HCT116 (cell line): ENCODE measurements around the gene CT45A3. TPM values are rescaled to one million over a fixed set of nuclear protein-coding genes. Genes with fewer than 3 reads are reported as not detected.
"Not testable (repeated sequence)": the region's sequence is repeated elsewhere in the genome, so short reads cannot be mapped to it uniquely, and the experiment has no call there.

Source experiments
- ATAC-seq: fragments of 200-7000 bp; cut with Tn5 transposase; 2 replicates; pipeline ENCODE4 v1.9.1; 2020; ENCODE audit warnings: mild to moderate bottlenecking, moderate library complexity
- BruUV-seq: library from RNA; stranded (reverse); fragments of 400-500 nt; replicated peaks from 2 replicates; lab custom pipeline; 2021; lab: Mats Ljungman, UMichigan
- CTCF ChIA-PET: fragments of 300-600 bp; sonication (Branson Sonifier 250); formaldehyde crosslinking; loops from one replicate; lab custom pipeline; 2021; ENCODE audit warnings: antibody characterized with exemption; lab: Charles Lee
- POLR2A ChIA-PET: fragments of 300-600, 350-600 bp; sonication (Branson Sonifier 250); formaldehyde crosslinking; loops from one replicate; lab custom pipeline; 2021; ENCODE audit warnings: antibody characterized with exemption; lab: Charles Lee
- RAD21 ChIA-PET, 2 experiments: fragments of 300-600 bp; sonication (Branson Sonifier 250); formaldehyde crosslinking; loops; one replicate each; lab custom pipeline; 2023; ENCODE audit warnings: low total read pairs in 2 of 2; ENCODE audit not compliant: uncharacterized antibody in 2 of 2, unreplicated experiment in 2 of 2, low non-redundant PET in 1 of 2; lab: Charles Lee
- DNase-seq: peaks from one replicate; pipeline ENCODE4 v3.0.0-alpha.2; 2010; ENCODE audit warnings: low read depth, low spot score
- H2AFZ ChIP-seq: fragments of 200-600 bp; shearing (Covaris generic), sonication (generic); 2 replicates; pipeline ENCODE4 v1.6.1; 2017; ENCODE audit warnings: low read depth, mixed run types, mixed read lengths, antibody characterized with exemption, low read length; ENCODE audit not compliant: poor library complexity, severe bottlenecking
- H3K27ac ChIP-seq: 2 replicates; pipeline ENCODE4 v1.5.1; 2012; ENCODE audit warnings: low read depth, low read length
- H3K27me3 ChIP-seq: fragments of 200-600 bp; sonication (generic); 2 replicates; pipeline ENCODE4 v1.6.1; 2016; ENCODE audit warnings: mixed run types, low read length, mixed read lengths; ENCODE audit not compliant: insufficient read depth
- H3K36me3 ChIP-seq, 2 experiments: fragments of 200-500 bp in 1 of 2; fragments of 200-600 bp in 1 of 2; sonication (Bioruptor generic) in 1 of 2; sonication (generic) in 1 of 2; 2 replicates each; pipeline versions ENCODE4 v1.5.1 to v1.6.1; 2014 to 2016; ENCODE audit warnings: low read length in 2 of 2, inconsistent platforms in 1 of 2, mixed read lengths in 1 of 2, mixed run types in 1 of 2; ENCODE audit not compliant: insufficient read depth in 2 of 2, control insufficient read depth in 1 of 2
- H3K4me1 ChIP-seq, 2 experiments: fragments of 200-600 bp in 1 of 2; sonication (generic) in 1 of 2; 2 replicates each; pipeline versions ENCODE4 v1.5.1 to v1.6.1; 2012 to 2017; ENCODE audit warnings: low read length in 2 of 2, inconsistent platforms in 1 of 2, mild to moderate bottlenecking in 1 of 2, mixed read lengths in 1 of 2, mixed run types in 1 of 2, moderate library complexity in 1 of 2; ENCODE audit not compliant: insufficient read depth in 2 of 2, control insufficient read depth in 1 of 2
- H3K4me2 ChIP-seq: fragments of 200-600 bp; sonication (generic); 2 replicates; pipeline ENCODE4 v1.6.1; 2017; ENCODE audit warnings: mixed run types, low read length, mixed read lengths
- H3K4me3 ChIP-seq, 2 experiments: fragments of 200-600 bp in 1 of 2; sonication (generic) in 1 of 2; replicated peaks in 1 of 2; 2 replicates each; pipeline ENCODE4 v1.5.1; 2011 to 2016; ENCODE audit warnings: low read length in 2 of 2, control low read depth in 1 of 2, low read depth in 1 of 2, mild to moderate bottlenecking in 1 of 2, mixed read lengths in 1 of 2, mixed run types in 1 of 2
- H3K79me2 ChIP-seq: fragments of 200-600 bp; sonication (generic); 2 replicates; pipeline ENCODE4 v1.6.1; 2017; ENCODE audit warnings: mild to moderate bottlenecking, mixed run types, low read length, moderate library complexity, mixed read lengths; ENCODE audit not compliant: insufficient read depth
- H3K9ac ChIP-seq: fragments of 200-600 bp; sonication (generic); 2 replicates; pipeline ENCODE4 v1.6.1; 2016; ENCODE audit warnings: low read length, mixed read lengths
- H3K9me2 ChIP-seq: fragments of 200-600 bp; sonication (generic), shearing (Covaris generic); 2 replicates; pipeline ENCODE4 v1.6.1; 2017; ENCODE audit warnings: mixed run types, mild to moderate bottlenecking, moderate library complexity; ENCODE audit not compliant: insufficient read depth
- H3K9me3 ChIP-seq, 2 experiments: fragments of 200-500 bp in 1 of 2; fragments of 200-600 bp in 1 of 2; sonication (Bioruptor generic) in 1 of 2; sonication (generic) in 1 of 2; 2 replicates each; pipeline ENCODE4 v1.6.1; 2014 to 2017; ENCODE audit warnings: low read length in 2 of 2, mixed read lengths in 2 of 2, inconsistent platforms in 1 of 2, low read depth in 1 of 2, mild to moderate bottlenecking in 1 of 2, mixed run types in 1 of 2, moderate library complexity in 1 of 2; ENCODE audit not compliant: control insufficient read depth in 1 of 2, insufficient read depth in 1 of 2
- H4K20me1 ChIP-seq: fragments of 200-600 bp; sonication (generic), shearing (Covaris generic); 2 replicates; pipeline ENCODE4 v1.6.1; 2017; ENCODE audit warnings: mixed run types, mild to moderate bottlenecking, moderate library complexity; ENCODE audit not compliant: insufficient read depth
- CTCF ChIP-seq, 3 experiments: fragments of 200-600 bp in 1 of 3; sonication (generic) in 1 of 3; IDR thresholded peaks in 2 of 3; conservative IDR thresholded peaks in 1 of 3; 2 replicates each; pipeline ENCODE4 v1.5.1; 2012 to 2017; ENCODE audit warnings: low read depth in 2 of 3, low read length in 2 of 3, antibody characterized with exemption in 1 of 3, borderline replicate concordance in 1 of 3, control low read depth in 1 of 3, mild to moderate bottlenecking in 1 of 3, mixed read lengths in 1 of 3, mixed run types in 1 of 3, moderate library complexity in 1 of 3; ENCODE audit not compliant: insufficient read depth in 1 of 3
- RAD21 ChIP-seq: IDR thresholded peaks from 2 replicates; pipeline ENCODE4 v1.6.1; 2012; ENCODE audit warnings: low read depth, mild to moderate bottlenecking
- SIN3A ChIP-seq: IDR thresholded peaks from 2 replicates; pipeline ENCODE4 v1.6.1; 2012; ENCODE audit warnings: low read depth
- ZFX ChIP-seq: fragments of 450-650 bp; IDR thresholded peaks from 2 replicates; pipeline ENCODE4 v1.6.1; 2017
- intact Hi-C: fragments of 100-400 bp; cut with micrococcal nuclease; formaldehyde crosslinking; loops from 2 replicates; pipeline ENCODE4 v1.10.0; 2022
- total RNA-seq: library from RNA; stranded (reverse); gene quantifications from one replicate; pipeline ENCODE4 v1.2.1, GENCODE V29; 2021; ENCODE audit not compliant: unreplicated experiment

Gene CT45A3
- total RNA-seq, 1 experiment from 2014 or later, result 0.30 TPM

GRCh38 chrX:135737366-135738071 is 30.5 kb downstream of the CT45A3 start:
- Histone ChIP-seq H3K79me2 (no peaks in the 10 kb centered on the region), H3K27ac (no peak overlapping the region), H3K4me2 (no peak overlapping the region), H3K36me3 (no peaks in the 10 kb centered on the region), H3K27me3 (no peaks in the 10 kb centered on the region), H4K20me1 (no peaks in the 10 kb centered on the region), H3K9me3 (no peaks in the 10 kb centered on the region), H3K9ac (no peak overlapping the region), H2AFZ (no peak overlapping the region), H3K9me2 (no peaks in the 10 kb centered on the region), H3K4me1 (no peaks in the 10 kb centered on the region), H3K4me3 (no peak overlapping the region)
- CTCF ChIA-PET, result interaction anchor here (0.8 to 0.9 kb wide), 2 partner anchors 195 to 425 kb away, joined by 3 to 4 read pairs; no protein-coding TSS in a partner anchor
- no peak for TF ChIP-seq ZFX
- peak; percentile 43 for TF ChIP-seq RAD21
- TF ChIP-seq CTCF (IDR thresholded peaks at IDR 0.05 in 2 of 3, conservative IDR thresholded peaks at IDR 0.05 in 1 of 3; ENCODE audit: borderline replicate concordance in 1 of 3, insufficient read depth in 1 of 3, low read depth in 2 of 3, low read length in 2 of 3), result 0 out of 6 replicates have a peak, but pooled peaks of 2 of the 3 experiments have one; percentile 7 to 17
- no peak for TF ChIP-seq SIN3A
- intact Hi-C loops, result no loop called here
- ATAC-seq, result peak; percentile 54; the same call in 1 of the 2 replicates
- POLR2A ChIA-PET, result no interaction called here
- RAD21 ChIA-PET, result no interaction called here
- DNase-seq, result peak; percentile 0
- BruUV-seq, result no TSS peak

- H3K79me2 ChIP-seq, BruUV-seq, POLR2A ChIA-PET, H3K9me3 ChIP-seq, H3K4me2 ChIP-seq, H4K20me1 ChIP-seq, H3K9me2 ChIP-seq, ATAC-seq, DNase-seq, H3K9ac ChIP-seq, H3K27me3 ChIP-seq, CTCF ChIA-PET, H3K4me1 ChIP-seq, intact Hi-C loops, H2AFZ ChIP-seq, RAD21 ChIA-PET, H3K4me3 ChIP-seq, H3K36me3 ChIP-seq, H3K27ac ChIP-seq: not testable (repeated sequence)
Observed at GRCh38 chrX:135734666-135735065, 33.3 kb downstream of the CT45A3 start.
